CD4-positive, alpha-beta T cell (primary cell): ENCODE measurements around the gene FAM110A. TPM values are rescaled to one million over a fixed set of nuclear protein-coding genes. Genes with fewer than 3 reads are reported as not detected.

Experiments used
- ATAC-seq: fragments of 200-7000 bp; cut with Tn5 transposase; one replicate; pipeline ENCODE4 v1.10.0; 2022; ENCODE audit warnings: mild to moderate bottlenecking; ENCODE audit not compliant: poor library complexity
- CTCF ChIA-PET: fragments of 350-600 bp; sonication (Branson Sonifier 250); formaldehyde crosslinking; loops from one replicate; lab custom pipeline; 2021; ENCODE audit warnings: antibody characterized with exemption, inconsistent platforms; lab: Charles Lee
- POLR2A ChIA-PET: fragments of 350-600 bp; sonication (Branson Sonifier 250); formaldehyde crosslinking; loops from one replicate; lab custom pipeline; 2021; ENCODE audit warnings: antibody characterized with exemption, inconsistent platforms; lab: Charles Lee
- DNase-seq, 14 experiments: peaks; one replicate each; pipeline ENCODE4 v3.0.0-alpha.2; 2013 to 2020; ENCODE audit warnings: mixed read lengths in 2 of 14
- H3K27ac ChIP-seq, 2 donors: one replicate each; pipeline versions ENCODE4 v1.5.1 to v1.7.0; 2013; ENCODE audit warnings: low read length in 2 of 2, low read depth in 1 of 2, mild to moderate bottlenecking in 1 of 2
- H3K27me3 ChIP-seq, 2 experiments: 1 replicate in 1 of 2; 2 replicates in 1 of 2; pipeline versions ENCODE4 v1.6.1 to v1.7.0; 2013; ENCODE audit warnings: low read length in 2 of 2, control low read depth in 1 of 2, mild to moderate bottlenecking in 1 of 2, moderate library complexity in 1 of 2; ENCODE audit not compliant: insufficient read depth in 2 of 2, control insufficient read depth in 1 of 2
- H3K36me3 ChIP-seq: one replicate; pipeline ENCODE4 v1.6.1; 2013; ENCODE audit warnings: low read length, control low read depth; ENCODE audit not compliant: insufficient read depth
- H3K4me1 ChIP-seq: one replicate; pipeline ENCODE4 v1.6.1; 2013; ENCODE audit warnings: low read length, control low read depth; ENCODE audit not compliant: insufficient read depth
- H3K4me3 ChIP-seq: one replicate; pipeline ENCODE4 v1.5.1; 2013; ENCODE audit warnings: mild to moderate bottlenecking, low read length, moderate library complexity
- H3K9me3 ChIP-seq, 2 experiments: 1 replicate in 1 of 2; 2 replicates in 1 of 2; pipeline versions ENCODE4 v1.6.1 to v1.7.0; 2013; ENCODE audit warnings: low read length in 2 of 2, mild to moderate bottlenecking in 2 of 2, control low read depth in 1 of 2, moderate library complexity in 1 of 2; ENCODE audit not compliant: control insufficient read depth in 1 of 2, insufficient read depth in 1 of 2
- H3K27ac Mint-ChIP-seq: one replicate; pipeline ENCODE4 v1.8.0; 2020; ENCODE audit warnings: mixed read lengths
- H3K27me3 Mint-ChIP-seq: one replicate; pipeline ENCODE4 v1.8.0; 2021; ENCODE audit warnings: mixed read lengths
- H3K36me3 Mint-ChIP-seq: one replicate; pipeline ENCODE4 v1.8.0; 2021; ENCODE audit warnings: low read depth, mixed read lengths
- H3K4me1 Mint-ChIP-seq: one replicate; pipeline ENCODE4 v1.8.0; 2021; ENCODE audit warnings: low read depth, mixed read lengths
- H3K4me3 Mint-ChIP-seq: one replicate; pipeline ENCODE4 v1.8.0; 2020; ENCODE audit warnings: mild to moderate bottlenecking, mixed read lengths
- H3K9me3 Mint-ChIP-seq: one replicate; pipeline ENCODE4 v1.8.0; 2020; ENCODE audit warnings: mixed read lengths
- intact Hi-C, 2 experiments: fragments of 100-400 bp; cut with DNase I in 1 of 2; cut with micrococcal nuclease in 1 of 2; formaldehyde crosslinking; loops; one replicate each; pipeline versions ENCODE4 v1.15.1 to v1.9.0; 2023 to 2025; cut with DNase I, micrococcal nuclease
- total RNA-seq, 174 experiments: library from RNA in 2 of 174; stranded (reverse) in 2 of 174; gene quantifications; one replicate each; pipeline ENCODE4 v1.2.3 and lab custom pipeline; 2021 to 2026
- TF ChIP-seq, protein P1 (sequence below): fragments of 200-600 bp; IDR thresholded peaks from one replicate; pipeline ENCODE4 v1.8.0; 2022; ENCODE audit warnings: antibody characterized with exemption, mild to moderate bottlenecking

Gene FAM110A
- total RNA-seq, 2 experiments from 2014 or later: 4.5 to 4.8 TPM

DNA sequence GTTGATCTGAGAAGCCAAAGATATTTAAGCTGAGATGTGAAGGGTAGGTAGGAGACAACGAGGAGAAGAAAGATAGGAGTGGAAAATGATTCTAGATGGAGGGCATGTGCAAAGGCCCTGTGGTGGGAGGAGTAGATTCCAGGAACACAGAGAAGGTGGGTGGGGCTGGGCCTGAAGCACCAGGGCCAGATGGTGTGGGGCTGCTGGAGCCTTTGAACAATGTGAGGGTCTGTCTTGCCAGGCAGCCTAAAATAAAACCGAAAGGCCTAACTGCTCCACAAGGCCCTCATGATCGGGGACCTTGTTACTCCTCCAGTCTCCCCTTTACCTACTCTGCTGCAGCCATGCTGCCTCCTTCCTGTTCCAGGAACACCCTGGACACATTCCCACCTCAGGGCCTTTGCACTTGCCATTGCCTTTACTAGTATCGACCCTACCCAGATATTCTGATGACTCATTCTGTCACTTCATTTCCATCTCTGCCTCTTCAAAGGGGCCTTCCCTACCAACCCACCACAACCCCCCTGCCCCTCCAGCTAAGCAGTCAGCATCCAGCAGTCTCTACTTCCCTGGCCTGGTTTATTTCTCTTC lies 20.0 kb downstream of the FAM110A start:
- no peaks in the 10 kb centered on the region for H3K27me3 ChIP-seq
- TF ChIP-seq, protein P1, sequence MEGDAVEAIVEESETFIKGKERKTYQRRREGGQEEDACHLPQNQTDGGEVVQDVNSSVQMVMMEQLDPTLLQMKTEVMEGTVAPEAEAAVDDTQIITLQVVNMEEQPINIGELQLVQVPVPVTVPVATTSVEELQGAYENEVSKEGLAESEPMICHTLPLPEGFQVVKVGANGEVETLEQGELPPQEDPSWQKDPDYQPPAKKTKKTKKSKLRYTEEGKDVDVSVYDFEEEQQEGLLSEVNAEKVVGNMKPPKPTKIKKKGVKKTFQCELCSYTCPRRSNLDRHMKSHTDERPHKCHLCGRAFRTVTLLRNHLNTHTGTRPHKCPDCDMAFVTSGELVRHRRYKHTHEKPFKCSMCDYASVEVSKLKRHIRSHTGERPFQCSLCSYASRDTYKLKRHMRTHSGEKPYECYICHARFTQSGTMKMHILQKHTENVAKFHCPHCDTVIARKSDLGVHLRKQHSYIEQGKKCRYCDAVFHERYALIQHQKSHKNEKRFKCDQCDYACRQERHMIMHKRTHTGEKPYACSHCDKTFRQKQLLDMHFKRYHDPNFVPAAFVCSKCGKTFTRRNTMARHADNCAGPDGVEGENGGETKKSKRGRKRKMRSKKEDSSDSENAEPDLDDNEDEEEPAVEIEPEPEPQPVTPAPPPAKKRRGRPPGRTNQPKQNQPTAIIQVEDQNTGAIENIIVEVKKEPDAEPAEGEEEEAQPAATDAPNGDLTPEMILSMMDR: no peak
- ATAC-seq (no peak), DNase-seq (no peak)
- H3K36me3 ChIP-seq: peaks cover 3% of the 10 kb centered on the region
- Mint-ChIP-seq H3K27ac (peak overlapping the region; percentile 24), H3K4me3 (no peak overlapping the region), H3K4me1 (peaks cover 50% of the 10 kb centered on the region), H3K27me3 (no peaks in the 10 kb centered on the region), H3K9me3 (no peaks in the 10 kb centered on the region), H3K36me3 (peaks cover 7% of the 10 kb centered on the region)
- CTCF ChIA-PET: no interaction called here
- H3K4me3 ChIP-seq: no peak overlapping the region
- intact Hi-C loops: no loop called here
- POLR2A ChIA-PET: interaction anchor here (1.2 to 2.8 kb wide), 2 partner anchors 9 to 21 kb away, joined by 5 to 10 read pairs; partner anchors contain the start of gene FAM110A
- H3K27ac ChIP-seq: no peak overlapping the region
- no peaks in the 10 kb centered on the region for H3K9me3 ChIP-seq
- H3K4me1 ChIP-seq: peaks cover 48% of the 10 kb centered on the region

DNA sequence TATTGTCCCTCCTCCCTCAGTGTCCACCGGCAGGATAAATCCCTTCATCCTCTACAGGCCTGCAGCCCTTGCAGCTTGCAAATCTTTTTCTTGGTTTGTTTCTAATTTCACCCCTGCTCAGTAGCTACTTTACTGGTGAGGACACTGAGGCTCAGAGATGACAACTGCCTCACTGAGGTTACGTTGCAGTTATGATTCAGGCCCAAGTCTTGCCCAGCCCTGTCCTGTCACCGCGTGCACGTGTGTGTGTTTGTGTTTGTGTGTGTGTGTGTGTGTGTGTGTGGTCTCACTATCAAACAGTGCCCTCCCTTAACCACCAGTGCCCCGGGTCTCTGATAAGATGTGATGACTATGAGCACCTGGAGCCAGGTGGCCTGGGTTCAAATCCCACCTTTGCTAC lies 21.1 kb downstream of the FAM110A start:
- Mint-ChIP-seq H3K27me3 (no peaks in the 10 kb centered on the region), H3K4me1 (peaks cover 57% of the 10 kb centered on the region), H3K27ac (no peak overlapping the region), H3K9me3 (no peaks in the 10 kb centered on the region), H3K4me3 (no peak overlapping the region), H3K36me3 (peaks cover 7% of the 10 kb centered on the region)
- H3K36me3 ChIP-seq: peaks cover 3% of the 10 kb centered on the region
- CTCF ChIA-PET: no interaction called here
- H3K27ac ChIP-seq: peak overlapping the region in 1 of 2 donors; percentile 31
- peaks cover 57% of the 10 kb centered on the region for H3K4me1 ChIP-seq
- intact Hi-C loops: no loop called here
- H3K4me3 ChIP-seq: no peak overlapping the region
- POLR2A ChIA-PET: interaction anchor here (2.8 kb wide), 1 partner anchor 22 kb away, joined by 10 read pairs; the partner anchor contains the start of gene FAM110A
- no peak for DNase-seq
- ATAC-seq: no peak
- TF ChIP-seq, protein P1: no peak
- H3K9me3 ChIP-seq: no peaks in the 10 kb centered on the region
- H3K27me3 ChIP-seq: no peaks in the 10 kb centered on the region

DNA sequence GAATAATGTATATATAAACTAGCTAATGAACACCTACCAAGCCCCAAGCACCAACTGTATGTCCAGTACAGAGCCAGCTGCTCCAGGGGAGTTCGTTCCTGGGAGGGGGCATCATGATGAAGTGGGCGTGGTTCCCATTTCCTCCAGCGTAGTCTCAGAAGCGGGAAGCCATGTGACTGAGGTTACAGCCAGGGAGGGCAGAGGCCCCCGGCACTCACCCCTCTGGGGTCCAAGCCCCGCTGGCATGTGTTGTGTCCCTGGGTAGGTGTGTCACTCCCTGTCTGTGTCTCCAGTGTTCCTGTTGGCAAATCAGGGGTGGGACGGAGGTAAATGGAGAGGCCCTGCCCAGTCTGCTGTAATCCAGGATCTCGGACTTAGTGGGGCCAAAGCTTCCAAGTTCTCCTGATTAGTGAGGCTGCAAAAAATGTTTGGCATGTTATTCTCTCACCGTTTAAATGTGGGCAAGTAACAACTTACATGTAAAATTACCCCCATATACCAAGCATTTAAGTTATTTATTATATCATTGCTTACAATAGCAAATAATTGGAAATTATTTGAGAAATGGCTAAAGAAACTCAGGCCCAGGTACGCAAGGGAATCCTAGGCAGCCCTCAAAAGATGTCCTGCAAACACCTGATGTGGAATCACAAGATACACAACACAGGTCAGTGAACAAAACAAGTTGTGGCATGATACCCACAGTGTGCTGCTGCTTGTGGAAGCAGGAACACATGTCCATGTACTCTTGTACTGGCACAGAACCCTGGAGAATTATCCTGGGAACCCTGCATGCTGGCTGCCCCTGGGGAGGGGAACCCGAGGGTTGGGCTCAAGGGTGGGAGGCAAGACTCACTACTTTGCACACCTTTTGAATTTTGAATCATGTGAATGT lies 22.2 kb downstream of the FAM110A start:
- peaks cover 3% of the 10 kb centered on the region for H3K36me3 Mint-ChIP-seq
- ATAC-seq: no peak

More for the DNA sequence above, 22.2 kb downstream of the FAM110A start:
- no peaks in the 10 kb centered on the region for H3K27me3 Mint-ChIP-seq
- H3K4me3 Mint-ChIP-seq: peak overlapping the region; percentile 54
- no peaks in the 10 kb centered on the region for H3K9me3 Mint-ChIP-seq
- peaks cover 53% of the 10 kb centered on the region for H3K4me1 Mint-ChIP-seq
- H3K4me3 ChIP-seq: no peak overlapping the region
- H3K4me1 ChIP-seq: peaks cover 65% of the 10 kb centered on the region
- H3K27ac Mint-ChIP-seq: peak overlapping the region; percentile 74
- no peak overlapping the region for H3K27ac ChIP-seq
- TF ChIP-seq, protein P1: no peak
- ChIA-PET POLR2A (interaction anchor here (2.3 to 2.8 kb wide), 2 partner anchors 9 to 23 kb away, joined by 8 to 10 read pairs; partner anchors contain the start of gene FAM110A), CTCF (no interaction called here)
- H3K9me3 ChIP-seq: no peaks in the 10 kb centered on the region
- no peaks in the 10 kb centered on the region for H3K27me3 ChIP-seq
- intact Hi-C loops: no loop called here
- peaks cover 3% of the 10 kb centered on the region for H3K36me3 ChIP-seq
- DNase-seq: peak in 2 of 14 experiments; percentile 6 to 21
